ENCODE results near the gene SCLY. TPM values are rescaled to one million over a fixed set of nuclear protein-coding genes. Genes with fewer than 3 reads are reported as not detected.

SCLY gene
- total RNA-seq, 1 experiment from 2014 or later: 69.9 TPM

- Histone ChIP-seq H3K4me1 (ENCODE audit: insufficient read depth, low read length, poor library complexity, severe bottlenecking) (peaks cover 19% of the 10 kb centered on the region), H3K27ac (ENCODE audit: low read depth, low read length, poor library complexity, severe bottlenecking) (no peak overlapping the region), H3K9me3 (ENCODE audit: low read depth, low read length, poor library complexity, severe bottlenecking) (no peaks in the 10 kb centered on the region), H3K36me3 (ENCODE audit: insufficient read depth, low read length, poor library complexity, severe bottlenecking) (peaks cover 4% of the 10 kb centered on the region), H3K4me3 (ENCODE audit: low read depth, low read length, poor library complexity, severe bottlenecking) (no peak overlapping the region), H3K27me3 (replicated peaks; ENCODE audit: insufficient read depth, low read depth, low read length, poor library complexity) (no peaks in the 10 kb centered on the region)
- no peak for DNase-seq (ENCODE audit: low spot score)
- TF ChIP-seq EZH2 (IDR thresholded peaks at IDR 0.05; ENCODE audit: borderline replicate concordance, low read depth, low read length, poor library complexity, severe bottlenecking): no peak
- TF ChIP-seq CTCF (conservative IDR thresholded peaks at IDR 0.05; ENCODE audit: low read depth, low read length): no peak
- ChIA-PET CTCF (no interaction called here), POLR2A (ENCODE audit: low non-redundant PET) (no interaction called here)
- BruUV-seq (replicated peaks): no TSS peak
- intact Hi-C loops (cut with micrococcal nuclease; ENCODE audit: unreplicated experiment): no loop called here
These were observed 33.7 kb downstream of the SCLY start for GRCh38 chr2:238094438-238095022.

- no peaks in the 10 kb centered on the region for H3K27me3 ChIP-seq (replicated peaks; ENCODE audit: insufficient read depth, low read depth, low read length, poor library complexity)
- DNase-seq (ENCODE audit: low spot score): no peak
- no peak for TF ChIP-seq EZH2 (IDR thresholded peaks at IDR 0.05; ENCODE audit: borderline replicate concordance, low read depth, low read length, poor library complexity, severe bottlenecking)
- intact Hi-C loops (cut with micrococcal nuclease; ENCODE audit: unreplicated experiment): no loop called here
- no peak overlapping the region for H3K27ac ChIP-seq (ENCODE audit: low read depth, low read length, poor library complexity, severe bottlenecking)
- H3K4me1 ChIP-seq (ENCODE audit: insufficient read depth, low read length, poor library complexity, severe bottlenecking): peaks cover 19% of the 10 kb centered on the region
- POLR2A ChIA-PET (ENCODE audit: low non-redundant PET): no interaction called here
- peaks cover 4% of the 10 kb centered on the region for H3K36me3 ChIP-seq (ENCODE audit: insufficient read depth, low read length, poor library complexity, severe bottlenecking)
- CTCF ChIA-PET: no interaction called here
- H3K9me3 ChIP-seq (ENCODE audit: low read depth, low read length, poor library complexity, severe bottlenecking): no peaks in the 10 kb centered on the region
- H3K4me3 ChIP-seq (ENCODE audit: low read depth, low read length, poor library complexity, severe bottlenecking): no peak overlapping the region
- no TSS peak for BruUV-seq (replicated peaks)
These were observed 34.3 kb downstream of the SCLY start for GRCh38 chr2:238095143-238095542.

- no TSS peak for BruUV-seq (replicated peaks)
- peak; percentile 38 for DNase-seq (ENCODE audit: low spot score)
- CTCF ChIA-PET: no interaction called here
- POLR2A ChIA-PET (ENCODE audit: low non-redundant PET): no interaction called here
- Histone ChIP-seq H3K4me1 (ENCODE audit: insufficient read depth, low read length, poor library complexity, severe bottlenecking) (peaks cover 19% of the 10 kb centered on the region), H3K4me3 (ENCODE audit: low read depth, low read length, poor library complexity, severe bottlenecking) (no peak overlapping the region), H3K36me3 (ENCODE audit: insufficient read depth, low read length, poor library complexity, severe bottlenecking) (peaks cover 4% of the 10 kb centered on the region), H3K27me3 (replicated peaks; ENCODE audit: insufficient read depth, low read depth, low read length, poor library complexity) (no peaks in the 10 kb centered on the region), H3K9me3 (ENCODE audit: low read depth, low read length, poor library complexity, severe bottlenecking) (no peaks in the 10 kb centered on the region), H3K27ac (ENCODE audit: low read depth, low read length, poor library complexity, severe bottlenecking) (peak overlapping the region; percentile 30)
- intact Hi-C loops (cut with micrococcal nuclease; ENCODE audit: unreplicated experiment): no loop called here
- TF ChIP-seq CTCF (conservative IDR thresholded peaks at IDR 0.05; ENCODE audit: low read depth, low read length) (no peak), EZH2 (IDR thresholded peaks at IDR 0.05; ENCODE audit: borderline replicate concordance, low read depth, low read length, poor library complexity, severe bottlenecking) (no peak)
These were observed 35.7 kb downstream of the SCLY start for GRCh38 chr2:238096311-238097011.
